ENCODE data around the gene CNTN5.
"Not testable (repeated sequence)": the region's sequence is repeated elsewhere in the genome, so short reads cannot be mapped to it uniquely, and the experiment has no call there.

Gene CNTN5

GRCh38 chr11:99739464-99740089 is 718.8 kb downstream of the CNTN5 start:
- no peak for DNase-seq (ENCODE audit: low read depth, low spot score)

- no peak for DNase-seq (ENCODE audit: low read depth, low spot score)
Observed at GRCh38 chr11:99742501-99742900, 721.8 kb downstream of the CNTN5 start.

- DNase-seq (ENCODE audit: low read depth, low spot score) = no peak
Observed at GRCh38 chr11:99759787-99760186, 739.0 kb downstream of the CNTN5 start.

- no peak for DNase-seq (ENCODE audit: low read depth, low spot score)
Observed at GRCh38 chr11:99766811-99767210, 746.1 kb downstream of the CNTN5 start.

- DNase-seq (ENCODE audit: low read depth, low spot score) = no peak
Observed at GRCh38 chr11:99773646-99774045, 752.9 kb downstream of the CNTN5 start.

GRCh38 chr11:99781074-99781473 is 760.3 kb downstream of the CNTN5 start:
- DNase-seq (ENCODE audit: low read depth, low spot score) = no peak

GRCh38 chr11:99791354-99791753 is 770.6 kb downstream of the CNTN5 start:
- no peak for DNase-seq (ENCODE audit: low read depth, low spot score)

GRCh38 chr11:99795999-99796398 is 775.2 kb downstream of the CNTN5 start:
- DNase-seq (ENCODE audit: low read depth, low spot score) = no peak

- DNase-seq (ENCODE audit: low read depth, low spot score) = no peak
Observed at GRCh38 chr11:99803501-99803900, 782.8 kb downstream of the CNTN5 start.

GRCh38 chr11:99812516-99812915 is 791.8 kb downstream of the CNTN5 start:
- DNase-seq (ENCODE audit: low read depth, low spot score) = no peak

GRCh38 chr11:99814021-99814420 is 793.3 kb downstream of the CNTN5 start:
- DNase-seq (ENCODE audit: low read depth, low spot score) = no peak

- no peak for DNase-seq (ENCODE audit: low read depth, low spot score)
Observed at GRCh38 chr11:99814738-99815137, 794.0 kb downstream of the CNTN5 start.

GRCh38 chr11:99818991-99819390 is 798.2 kb downstream of the CNTN5 start:
- no peak for DNase-seq (ENCODE audit: low read depth, low spot score)

- DNase-seq (ENCODE audit: low read depth, low spot score) = no peak
Observed at GRCh38 chr11:99822846-99823565, 802.3 kb downstream of the CNTN5 start.

GRCh38 chr11:99836739-99837138 is 816.0 kb downstream of the CNTN5 start:
- not testable (repeated sequence) for DNase-seq (ENCODE audit: low read depth, low spot score)

- DNase-seq (ENCODE audit: low read depth, low spot score) = no peak
Observed at GRCh38 chr11:99841885-99842284, 821.1 kb downstream of the CNTN5 start.

GRCh38 chr11:99865951-99866350 is 845.2 kb downstream of the CNTN5 start:
- no peak for DNase-seq (ENCODE audit: low read depth, low spot score)

GRCh38 chr11:99881610-99882009 is 860.9 kb downstream of the CNTN5 start:
- DNase-seq (ENCODE audit: low read depth, low spot score) = no peak

- DNase-seq (ENCODE audit: low read depth, low spot score) = no peak
Observed at GRCh38 chr11:99884750-99885149, 864.0 kb downstream of the CNTN5 start.

GRCh38 chr11:99887481-99887880 is 866.7 kb downstream of the CNTN5 start:
- no peak for DNase-seq (ENCODE audit: low read depth, low spot score)

GRCh38 chr11:99893811-99894210 is 873.1 kb downstream of the CNTN5 start:
- no peak for DNase-seq (ENCODE audit: low read depth, low spot score)

GRCh38 chr11:99901175-99901574 is 880.4 kb downstream of the CNTN5 start:
- no peak for DNase-seq (ENCODE audit: low read depth, low spot score)

GRCh38 chr11:99911116-99911515 is 890.4 kb downstream of the CNTN5 start:
- no peak for DNase-seq (ENCODE audit: low read depth, low spot score)
